A673 (cell line): ENCODE data around the gene FAM3B.

Experiments
- CTCF ChIP-seq: fragments of 300-800, 200-600 bp; sonication (generic); conservative IDR thresholded peaks from 2 replicates; pipeline ENCODE4 v1.5.1; 2017; ENCODE audit warnings: low read depth, mild to moderate bottlenecking, antibody characterized with exemption, low read length, moderate library complexity, mixed read lengths
- EZH2 ChIP-seq: fragments of 200-600 bp; sonication (generic); IDR thresholded peaks from 2 replicates; pipeline ENCODE4 v1.6.1; 2017; ENCODE audit warnings: borderline replicate concordance, low read depth, mild to moderate bottlenecking, mixed read lengths, antibody characterized with exemption, low read length; ENCODE audit not compliant: poor library complexity, severe bottlenecking

- TF ChIP-seq CTCF (no peak), EZH2 (no peak)
Observed at GRCh38 chr21:41318218-41318617, 1.6 kb downstream of the FAM3B start.
